Activated naive CD8-positive, alpha-beta T cell treated with anti-CD3 and anti-CD28 coated beads, Interleukin-2, amount 50 U/mL, for 16 hours (primary cell): ENCODE results near the gene MESP2.
"Not testable (repeated sequence)": the region's sequence is repeated elsewhere in the genome, so short reads cannot be mapped to it uniquely, and the experiment has no call there.

Experiments
- DNase-seq: peaks from one replicate; pipeline ENCODE4 v3.0.0-alpha.2; 2020; ENCODE audit warnings: low read depth, low spot score

The MESP2 gene

DNA sequence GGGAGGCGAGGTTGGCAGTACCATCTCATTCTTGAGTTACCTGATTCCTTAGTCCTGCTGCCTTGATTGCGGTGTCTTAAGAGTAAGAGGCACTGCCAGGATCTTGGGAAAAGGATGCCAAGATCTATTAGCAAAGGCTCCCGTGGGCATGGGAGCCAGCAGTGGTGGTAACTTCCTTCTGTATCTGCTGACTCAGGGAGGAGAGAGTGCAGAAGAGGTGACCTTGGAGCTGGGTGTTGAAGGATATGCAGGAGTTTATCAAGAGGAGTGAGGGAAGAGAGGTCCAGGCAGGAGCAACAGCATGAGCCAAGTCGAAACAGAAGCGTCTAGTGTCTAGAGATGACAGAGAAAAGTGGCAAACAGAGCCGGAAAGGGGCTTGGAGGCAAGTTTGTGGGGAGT lies 4.5 kb downstream of the MESP2 start:
- no peak for DNase-seq

DNA sequence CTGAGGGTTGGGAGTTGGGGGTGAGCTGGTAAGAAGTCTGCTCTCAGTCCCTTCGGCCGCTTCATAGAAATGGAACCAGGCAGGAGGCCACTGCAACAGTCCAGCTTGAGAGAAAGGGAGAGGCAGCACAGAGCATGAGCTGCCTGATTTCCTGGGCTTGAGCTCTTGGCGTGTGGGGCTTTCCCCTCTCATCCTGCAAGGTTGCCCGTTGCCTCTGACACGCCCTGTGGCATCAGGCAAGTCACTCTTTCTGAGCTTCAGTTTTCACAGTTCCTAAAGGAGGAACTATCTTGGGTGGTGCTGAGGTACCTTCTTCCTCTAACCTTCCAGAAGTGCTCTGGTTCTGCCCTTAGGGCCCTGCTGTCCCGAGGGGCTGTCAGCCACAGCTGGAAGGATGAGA lies 4.9 kb downstream of the MESP2 start:
- no peak for DNase-seq

DNA sequence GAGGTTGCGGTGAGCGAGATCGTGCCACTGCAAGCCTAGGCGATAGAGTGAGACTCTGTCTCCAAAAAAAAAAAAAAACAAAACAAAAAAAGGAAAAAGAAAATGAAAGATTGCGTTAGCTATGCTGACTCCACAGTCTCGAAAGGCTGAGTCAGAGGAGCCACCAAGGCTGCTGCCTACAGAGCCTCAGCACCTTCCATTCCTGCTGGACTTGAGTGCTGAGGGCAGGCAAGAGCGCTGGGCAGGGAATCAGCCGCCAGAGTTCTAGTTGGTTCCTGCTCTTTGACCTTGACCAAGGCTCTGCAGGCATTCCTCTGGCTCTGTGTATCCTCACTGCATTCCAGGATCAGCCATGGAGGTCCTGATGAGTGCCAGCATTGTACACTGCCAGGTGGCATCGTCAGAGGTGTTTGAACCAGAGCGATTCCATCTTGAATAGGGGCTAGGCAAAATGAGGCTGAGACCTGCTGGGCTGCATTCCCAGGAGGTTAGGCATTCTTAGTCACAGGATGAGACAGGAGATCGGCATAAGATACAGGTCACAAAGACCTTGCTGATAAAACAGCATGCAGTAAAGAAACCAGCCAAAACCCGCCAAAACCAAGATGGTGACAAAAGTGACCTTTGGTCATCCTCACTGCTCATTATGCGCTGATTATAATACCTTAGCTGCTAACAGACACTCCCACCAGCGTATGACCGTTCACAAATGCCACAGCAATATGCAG lies 5.9 kb downstream of the MESP2 start:
- no peak for DNase-seq

DNA sequence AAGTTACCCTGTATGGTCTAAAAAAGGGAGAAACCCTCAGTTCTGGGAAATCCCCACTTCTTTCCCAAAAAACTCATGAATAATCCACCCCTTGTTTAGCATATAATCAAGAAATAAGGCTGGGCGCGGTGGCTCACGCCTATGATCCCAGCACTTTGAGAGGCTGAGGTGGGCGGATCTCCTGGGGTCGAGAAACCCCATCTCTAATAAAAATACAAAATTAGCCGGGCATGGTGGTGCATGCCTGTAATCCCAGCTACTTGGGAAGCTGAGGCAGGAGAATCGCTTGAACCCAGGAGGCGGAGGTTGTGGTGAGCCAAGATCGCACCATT lies 6.5 kb downstream of the MESP2 start:
- DNase-seq: not testable (repeated sequence)

DNA sequence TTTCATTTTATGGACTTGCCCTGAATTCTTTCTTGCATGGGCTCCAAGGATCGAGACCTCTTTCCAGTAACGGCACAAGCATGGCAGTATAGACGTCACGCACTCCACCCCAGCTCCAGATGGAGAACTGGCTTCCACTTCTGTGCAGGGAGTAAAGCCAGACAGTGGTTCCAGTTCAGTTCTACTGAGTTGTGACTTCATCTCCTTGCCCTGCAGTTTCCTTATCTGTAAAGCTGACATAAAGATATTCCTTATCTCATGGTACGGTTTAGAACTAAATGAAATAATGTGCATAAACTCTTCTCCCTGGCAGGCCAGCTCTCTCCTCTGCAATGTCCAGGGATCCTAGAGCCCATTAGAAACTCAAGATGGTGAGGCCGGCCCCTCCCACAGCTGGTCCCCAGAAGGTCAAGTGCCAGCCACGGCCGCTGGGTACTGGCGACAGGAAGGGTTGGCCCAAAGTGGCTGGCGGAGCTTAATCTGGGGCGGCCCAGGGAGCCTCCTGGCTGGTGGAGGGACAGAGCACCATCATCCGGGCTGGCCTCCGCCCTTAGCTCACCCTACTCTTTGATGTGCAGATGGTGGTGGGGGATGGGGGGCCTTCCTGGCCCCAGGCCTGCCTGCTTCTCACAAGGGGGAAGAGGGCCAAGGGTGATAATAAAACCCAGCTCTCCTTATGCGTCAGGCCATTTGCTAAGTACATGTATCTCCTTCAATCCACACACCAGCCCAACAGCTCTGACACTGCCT lies 7.2 kb downstream of the MESP2 start:
- DNase-seq: no peak

DNA sequence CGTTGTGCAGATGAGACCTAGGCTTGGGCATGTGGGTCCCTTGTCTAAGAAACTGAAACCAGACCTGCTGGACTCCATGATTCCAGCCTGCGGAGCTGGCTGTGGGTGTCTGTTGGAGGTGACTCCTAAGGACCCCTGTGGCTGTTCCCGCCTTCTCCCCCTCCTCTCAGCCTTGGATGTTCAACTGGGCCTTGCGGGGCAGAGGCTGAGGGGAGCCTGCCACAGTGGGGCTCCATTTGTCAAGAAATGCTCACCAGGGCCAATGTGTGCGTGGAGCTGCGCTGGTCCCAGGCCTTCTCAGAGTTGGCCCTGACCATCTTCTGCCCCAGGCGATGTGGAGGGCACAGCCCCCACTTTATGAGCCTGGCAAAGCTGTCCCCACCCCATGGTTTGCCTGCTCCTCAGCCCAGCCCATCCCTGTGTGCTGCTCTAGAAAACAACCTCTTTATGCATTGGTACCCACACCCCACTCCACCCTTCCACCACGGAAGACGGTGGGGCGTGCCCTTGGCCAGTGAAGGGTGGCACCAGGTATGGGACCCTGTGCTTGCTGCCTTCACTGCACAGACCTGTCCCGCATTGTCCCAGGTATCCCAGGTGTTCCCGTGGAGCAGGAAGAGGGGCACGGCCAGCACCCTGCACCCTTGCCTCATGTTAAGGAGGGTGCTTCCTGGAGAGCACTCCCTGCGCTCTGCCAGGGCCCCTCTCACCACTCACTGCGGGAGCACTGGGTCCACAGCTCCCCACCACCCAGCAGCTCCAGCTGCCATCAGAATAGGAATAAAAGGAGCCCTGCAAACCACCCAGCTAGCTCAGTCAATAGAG lies 7.9 kb downstream of the MESP2 start:
- no peak for DNase-seq

DNA sequence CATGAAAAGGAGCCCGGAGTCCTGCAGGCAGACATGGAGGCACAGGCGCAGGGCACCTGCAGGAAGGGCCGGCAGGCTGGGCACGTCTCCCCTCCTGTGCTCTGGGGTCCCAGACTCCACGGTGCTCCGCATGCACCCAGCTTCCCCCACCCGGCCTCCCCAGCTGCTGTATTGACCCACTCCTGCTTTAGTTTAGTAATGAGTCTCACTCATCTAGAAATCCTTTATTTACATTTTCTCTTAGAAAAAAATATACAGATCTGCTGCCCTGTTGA lies 8.5 kb downstream of the MESP2 start:
- no peak for DNase-seq

DNA sequence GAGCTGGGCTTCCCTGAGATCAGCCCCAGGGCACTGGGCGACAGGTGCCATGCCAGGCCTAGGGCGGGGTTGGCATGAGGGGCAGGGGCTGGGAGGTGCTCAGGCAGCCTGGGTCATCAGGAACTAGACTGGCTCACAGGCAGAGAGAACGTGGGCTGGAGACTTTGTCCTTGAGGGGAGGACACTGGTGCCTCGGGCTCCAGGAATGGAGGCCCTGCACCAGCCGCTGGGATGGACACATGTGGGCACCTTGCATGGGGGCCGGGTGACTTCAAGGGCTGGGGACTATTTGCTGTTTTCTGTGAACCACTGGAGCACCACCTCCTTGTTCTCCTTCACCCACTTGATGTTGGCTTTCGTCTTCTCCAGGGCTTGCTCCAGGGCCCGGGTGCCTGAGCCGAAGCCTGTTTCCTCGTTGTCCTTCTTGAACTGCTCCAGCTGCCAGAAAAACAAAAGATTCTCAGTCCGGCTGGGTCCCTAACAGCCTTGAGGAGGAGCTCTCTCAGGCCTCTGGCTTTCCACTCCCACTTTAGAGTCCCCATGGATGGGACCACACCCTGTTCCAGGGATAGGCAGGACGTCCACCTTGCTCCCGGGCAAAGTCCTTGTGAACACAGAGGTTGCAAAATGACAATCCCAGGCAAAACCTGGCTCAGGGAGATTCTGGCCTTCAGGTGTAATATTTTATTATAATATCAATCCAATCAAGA lies 9.1 kb downstream of the MESP2 start:
- DNase-seq: no peak

DNA sequence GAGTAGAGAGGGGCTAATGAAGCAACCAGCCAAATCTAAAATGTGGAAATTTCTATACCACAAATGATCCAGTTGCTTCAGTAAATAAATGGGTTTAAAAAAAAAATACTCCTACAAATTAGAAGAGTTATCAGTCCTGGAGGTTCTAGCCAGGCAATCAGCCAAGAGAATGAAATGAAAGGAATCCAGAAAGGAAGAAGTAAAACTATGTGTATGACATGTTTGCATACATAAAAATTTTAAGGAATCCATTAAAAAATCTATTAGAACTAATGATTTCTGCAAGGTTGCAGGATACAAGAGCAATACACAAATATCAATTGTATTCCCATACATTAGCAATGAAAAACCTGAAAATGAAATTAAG lies 9.6 kb downstream of the MESP2 start:
- DNase-seq: no peak

DNA sequence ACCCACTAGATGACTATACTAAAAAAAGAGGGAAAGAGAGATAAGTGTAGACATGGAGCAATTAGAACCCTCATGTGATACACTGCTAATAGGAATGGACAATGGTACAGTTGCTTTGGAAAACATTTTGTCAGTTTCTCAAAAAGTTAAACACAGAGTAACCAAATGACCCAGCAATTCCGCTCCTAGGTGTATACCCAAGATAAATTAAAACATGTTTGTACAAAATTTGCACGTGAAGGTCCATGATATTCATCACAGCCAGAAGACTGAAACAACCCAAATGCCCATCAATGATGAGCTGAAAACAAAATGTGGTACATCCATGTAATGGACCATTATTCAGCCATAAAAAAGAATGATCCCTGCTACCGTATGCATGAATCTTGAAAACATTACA lies 11.8 kb downstream of the MESP2 start:
- no peak for DNase-seq

DNA sequence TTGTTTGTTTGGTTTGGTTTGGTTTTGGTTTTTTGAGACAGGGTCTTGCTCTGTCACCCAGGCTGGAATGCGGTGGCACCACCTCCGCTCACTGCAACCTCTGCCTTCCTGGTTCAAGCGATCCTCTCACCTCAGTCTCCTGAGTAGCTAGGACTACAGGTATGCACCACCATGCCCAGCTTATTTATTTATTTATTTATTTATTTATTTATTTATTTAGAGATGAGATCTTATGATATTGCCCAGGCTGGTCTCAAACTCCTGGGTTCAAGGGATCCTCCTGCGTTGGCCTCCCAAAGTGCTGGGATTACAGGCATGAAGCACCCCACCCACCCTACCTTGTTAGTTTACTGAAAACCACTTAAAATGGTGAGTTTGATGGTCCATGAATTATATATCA lies 12.5 kb downstream of the MESP2 start:
- not testable (repeated sequence) for DNase-seq

DNA sequence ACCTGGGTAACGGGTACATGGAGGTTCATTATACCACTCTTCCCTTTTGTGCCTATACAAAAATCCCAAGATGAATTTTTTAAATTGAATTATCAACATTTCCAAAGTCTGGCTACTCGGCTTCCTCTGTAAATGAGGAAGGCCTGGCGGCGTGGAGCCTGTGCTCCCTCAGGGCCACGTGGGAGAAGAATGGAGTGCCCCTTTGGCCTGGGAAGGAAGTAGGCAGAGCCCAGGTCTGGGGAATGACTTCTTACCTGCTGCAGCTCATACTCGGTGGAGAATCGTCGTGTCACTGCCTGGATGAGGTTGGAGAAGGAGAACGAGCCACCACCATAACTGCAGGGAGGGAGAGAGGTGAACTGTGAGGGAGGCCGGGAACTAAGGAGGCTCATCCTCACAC lies 14.1 kb downstream of the MESP2 start:
- no peak for DNase-seq

DNA sequence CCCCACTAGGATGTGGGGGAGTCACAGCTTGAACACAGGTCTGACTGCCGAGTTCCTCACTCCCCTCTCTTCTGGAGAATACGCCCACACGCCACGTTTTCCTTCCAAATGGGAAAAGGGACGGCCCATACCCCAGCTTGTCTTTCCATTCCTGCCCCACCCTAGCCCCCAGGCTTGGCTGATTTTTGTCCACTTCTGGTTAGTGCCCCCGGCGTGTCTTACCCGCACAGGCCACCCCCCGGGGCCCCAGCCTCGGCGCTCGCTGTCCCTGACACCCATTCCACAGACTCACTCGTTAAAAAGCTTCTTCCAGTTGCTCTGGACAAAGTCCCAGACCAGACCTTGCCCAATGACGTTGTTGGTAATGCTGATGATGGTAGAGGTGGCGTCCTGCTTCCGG lies 14.5 kb downstream of the MESP2 start:
- DNase-seq: no peak

DNA sequence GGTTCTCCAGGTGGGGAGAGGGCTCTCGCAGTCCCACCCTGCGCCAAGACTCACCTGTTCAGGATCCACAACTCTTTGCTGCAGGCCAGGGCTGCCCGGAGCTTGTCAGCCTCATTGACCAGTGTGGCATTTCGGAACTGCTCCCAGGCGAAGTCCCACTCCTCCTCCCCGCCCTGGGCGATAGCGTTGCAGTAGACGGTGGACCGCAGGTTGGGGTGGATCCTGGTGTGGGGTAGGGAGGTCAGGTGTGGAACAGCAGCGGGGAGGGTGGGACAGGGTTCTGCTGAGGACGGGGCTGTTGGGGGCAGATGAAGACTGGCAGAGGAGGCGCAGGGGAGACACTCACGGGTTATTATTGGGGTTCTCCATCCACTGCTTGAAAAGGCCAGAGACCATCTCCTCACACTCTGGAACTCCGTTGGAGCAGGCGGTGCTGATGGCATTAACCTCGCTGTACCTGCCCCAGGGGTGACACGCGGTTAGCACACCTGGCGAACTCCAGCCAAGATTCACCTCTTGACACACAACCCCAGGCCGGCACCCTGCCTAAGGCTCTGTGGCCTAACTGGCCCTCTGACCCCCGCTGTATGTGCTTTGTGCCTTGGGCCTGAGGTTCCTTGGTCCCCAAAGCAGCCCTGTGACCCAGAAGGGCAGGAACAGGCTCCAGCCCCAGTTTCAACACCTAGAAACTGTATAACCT lies 16.1 kb downstream of the MESP2 start:
- no peak for DNase-seq

DNA sequence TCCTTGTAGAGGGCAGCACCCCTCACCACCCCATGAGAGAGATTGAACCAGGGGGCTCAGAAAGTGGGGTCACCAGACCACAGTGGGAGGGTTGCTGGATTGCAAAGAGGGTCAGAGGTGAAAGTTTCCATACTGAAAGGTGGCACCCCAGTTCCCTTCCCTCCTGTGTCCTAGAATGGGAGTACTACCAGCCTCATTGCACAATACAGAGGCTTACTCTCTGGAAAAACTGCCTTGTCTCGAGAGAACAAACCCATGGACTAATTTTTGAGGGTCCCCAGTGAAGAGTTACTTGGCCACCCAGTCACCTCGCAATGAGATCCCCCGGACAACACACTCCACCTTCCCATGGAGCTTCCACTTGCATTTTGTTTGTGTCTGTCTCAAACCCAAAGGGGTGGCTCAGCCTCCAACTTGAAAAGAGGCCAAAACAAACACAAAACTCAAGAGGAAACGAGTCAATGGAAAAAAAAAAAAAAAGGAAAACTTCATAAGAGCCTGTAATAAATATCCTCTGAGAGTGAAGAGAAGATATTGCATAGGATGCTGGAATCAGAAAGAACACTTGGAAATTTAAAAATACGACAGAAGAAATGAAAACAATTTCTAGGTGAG lies 18.6 kb downstream of the MESP2 start:
- no peak for DNase-seq

DNA sequence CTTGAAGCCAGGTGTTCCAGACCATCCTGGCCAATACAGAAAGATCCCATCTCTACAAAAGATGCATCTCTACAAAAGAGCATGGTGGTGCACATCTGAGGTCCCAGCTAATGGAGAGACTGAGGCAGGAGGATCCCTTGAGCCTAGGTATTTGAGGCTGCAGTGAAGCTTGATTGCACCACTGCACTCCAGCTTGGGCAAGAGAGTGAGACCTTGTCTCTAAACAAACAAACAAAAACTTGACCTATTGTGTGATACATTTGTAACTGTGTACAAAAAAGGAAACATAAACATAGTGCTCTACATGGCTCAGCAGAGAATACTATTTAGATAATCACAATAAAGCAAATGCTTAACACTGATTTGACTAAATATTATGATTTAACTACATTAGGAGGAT lies 19.9 kb downstream of the MESP2 start:
- no peak for DNase-seq

DNA sequence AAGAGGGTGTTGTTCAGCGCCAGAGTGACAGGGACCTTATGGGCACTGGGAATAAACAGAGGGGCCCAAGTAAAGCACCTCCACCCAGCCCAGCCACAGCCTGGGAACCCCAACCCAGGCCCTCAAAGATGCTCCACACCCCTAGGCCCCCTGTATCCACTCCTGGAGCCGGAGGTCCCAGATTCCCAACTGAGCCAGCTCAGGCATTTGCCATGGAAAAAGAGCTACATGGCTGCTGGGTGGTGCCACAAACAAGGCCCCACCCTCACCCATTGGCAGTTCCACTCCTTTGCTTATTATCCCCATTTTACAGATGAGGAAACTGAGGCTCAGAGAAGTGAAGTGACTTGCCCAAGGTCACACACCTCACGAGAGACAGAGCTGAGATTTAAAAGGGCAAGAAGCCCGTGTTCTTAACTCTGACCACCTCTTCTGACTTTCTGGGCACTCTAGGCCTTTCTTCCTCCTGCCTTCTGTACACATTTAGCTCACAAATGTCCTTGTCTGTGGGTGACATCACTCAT lies 21.6 kb downstream of the MESP2 start:
- no peak for DNase-seq

DNA sequence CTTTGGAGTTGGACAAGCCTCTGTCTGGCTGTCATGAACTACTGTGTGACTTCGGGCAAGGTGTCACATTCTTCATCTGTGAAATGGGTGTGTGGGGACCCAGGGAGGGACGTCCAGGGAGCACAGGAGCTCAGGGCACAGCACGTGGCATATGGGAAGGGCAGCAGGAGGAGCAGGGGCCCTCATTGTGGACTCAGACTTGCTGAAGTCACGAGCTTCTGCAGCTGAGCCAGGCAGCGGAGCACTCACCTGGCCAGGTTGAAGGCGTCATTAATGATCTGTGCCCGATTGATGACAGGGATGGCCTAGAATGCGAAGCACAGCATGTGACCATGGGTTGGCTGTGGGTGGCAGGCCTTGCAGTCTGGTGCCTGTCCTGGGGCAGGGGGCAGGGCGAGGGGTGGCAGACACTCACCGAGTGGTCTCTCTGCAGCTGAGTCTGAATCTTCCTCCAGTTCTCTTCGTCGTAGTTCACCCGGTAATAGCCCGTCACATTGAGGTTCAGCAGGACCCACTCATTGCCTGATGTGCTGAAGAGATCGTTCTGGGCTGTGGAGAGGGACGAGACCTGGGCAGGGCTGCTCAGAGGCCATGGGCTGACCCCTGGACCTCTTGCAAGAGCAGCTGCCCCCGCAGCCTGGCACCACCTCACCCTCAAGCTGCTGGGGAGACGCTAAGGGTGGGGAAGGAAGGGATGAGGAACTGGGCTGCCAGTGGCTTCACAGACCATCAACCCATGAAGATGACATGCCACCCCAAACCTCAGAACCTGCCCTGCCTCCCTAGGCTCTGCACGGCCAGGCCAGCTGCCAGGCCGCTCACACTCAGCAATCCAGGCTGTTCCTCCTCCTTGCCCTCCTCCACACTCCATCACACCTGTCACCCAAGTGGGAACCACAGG lies 23.1 kb downstream of the MESP2 start:
- no peak for DNase-seq

DNA sequence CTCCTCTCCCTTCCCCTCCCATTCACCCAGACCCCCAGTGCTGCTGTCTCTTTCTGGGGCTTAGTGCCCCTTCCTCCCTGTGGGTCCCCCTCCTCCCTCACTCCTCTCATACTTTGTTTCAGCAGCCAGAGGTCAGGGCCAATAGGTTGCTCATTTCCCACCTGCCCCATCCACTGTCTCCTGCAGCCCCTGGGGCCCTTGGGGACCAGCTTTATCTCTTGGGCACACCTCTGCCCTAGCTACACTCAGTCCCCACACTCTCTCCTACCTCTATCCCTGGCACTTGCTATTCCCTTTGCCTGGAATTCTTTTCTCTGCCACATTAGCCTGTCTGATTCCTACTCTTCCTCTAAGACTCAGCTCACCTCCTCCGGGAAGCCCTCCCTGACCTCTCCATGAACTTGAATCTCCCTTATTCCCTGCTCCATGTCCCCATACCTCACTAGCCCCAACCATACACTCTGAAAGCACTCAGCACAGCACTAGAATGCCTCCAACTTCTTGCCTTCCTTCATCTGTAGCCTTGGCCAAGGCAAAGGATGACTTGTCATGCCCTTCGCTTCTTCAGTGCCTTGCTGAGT lies 23.9 kb downstream of the MESP2 start:
- DNase-seq: no peak
